A673 (cell line): Measurements from ENCODE around the gene UTY. TPM values are rescaled to one million over a fixed set of nuclear protein-coding genes. Genes with fewer than 3 reads are reported as not detected.

Experiments
- BruUV-seq: library from RNA; stranded (reverse); fragments of 400-500 nt; replicated peaks from 2 replicates; lab custom pipeline; 2021; lab: Mats Ljungman, UMichigan
- CTCF ChIA-PET: fragments of 300-600 bp; sonication (Branson Sonifier 250); formaldehyde crosslinking; loops from one replicate; lab custom pipeline; 2022; ENCODE audit warnings: antibody characterized with exemption; lab: Charles Lee
- POLR2A ChIA-PET: fragments of 300-600 bp; sonication (Branson Sonifier 250); formaldehyde crosslinking; loops from one replicate; lab custom pipeline; 2022; ENCODE audit warnings: antibody characterized with exemption; ENCODE audit not compliant: low non-redundant PET; lab: Charles Lee
- DNase-seq: peaks from one replicate; pipeline ENCODE4 v3.0.0-alpha.2; 2015; ENCODE audit warnings: low spot score
- H3K27ac ChIP-seq: fragments of 200-600 bp; sonication (generic); 2 replicates; pipeline ENCODE4 v1.5.1; 2016; ENCODE audit warnings: mixed run types, low read depth, mild to moderate bottlenecking, mixed read lengths, antibody characterized with exemption, low read length; ENCODE audit not compliant: poor library complexity, severe bottlenecking
- H3K27me3 ChIP-seq: fragments of 200-600 bp; sonication (generic); replicated peaks from 2 replicates; pipeline ENCODE4 v1.6.1; 2017; ENCODE audit warnings: mixed run types, low read depth, mild to moderate bottlenecking, mixed read lengths, antibody characterized with exemption, low read length; ENCODE audit not compliant: insufficient read depth, poor library complexity
- H3K36me3 ChIP-seq: fragments of 200-600 bp; sonication (generic); 2 replicates; pipeline ENCODE4 v1.6.1; 2016; ENCODE audit warnings: mixed run types, mild to moderate bottlenecking, mixed read lengths, antibody characterized with exemption, low read length; ENCODE audit not compliant: insufficient read depth, poor library complexity, severe bottlenecking
- H3K4me1 ChIP-seq: fragments of 200-600 bp; sonication (generic); 2 replicates; pipeline ENCODE4 v1.6.1; 2017; ENCODE audit warnings: mixed run types, mild to moderate bottlenecking, mixed read lengths, antibody characterized with exemption, low read length; ENCODE audit not compliant: insufficient read depth, poor library complexity, severe bottlenecking
- H3K4me3 ChIP-seq: fragments of 200-600 bp; sonication (generic); 2 replicates; pipeline ENCODE4 v1.5.1; 2016; ENCODE audit warnings: low read depth, mixed run types, mild to moderate bottlenecking, mixed read lengths, low read length; ENCODE audit not compliant: poor library complexity, severe bottlenecking
- H3K9me3 ChIP-seq: fragments of 200-600 bp; sonication (generic); 2 replicates; pipeline ENCODE4 v1.6.1; 2016; ENCODE audit warnings: mixed run types, low read depth, mild to moderate bottlenecking, mixed read lengths, antibody characterized with exemption, low read length; ENCODE audit not compliant: poor library complexity, severe bottlenecking
- EZH2 ChIP-seq: fragments of 200-600 bp; sonication (generic); IDR thresholded peaks from 2 replicates; pipeline ENCODE4 v1.6.1; 2017; ENCODE audit warnings: borderline replicate concordance, low read depth, mild to moderate bottlenecking, mixed read lengths, antibody characterized with exemption, low read length; ENCODE audit not compliant: poor library complexity, severe bottlenecking
- intact Hi-C: fragments of 100-400 bp; cut with micrococcal nuclease; formaldehyde crosslinking; loops from one replicate; pipeline ENCODE4 v1.10.0; 2022; ENCODE audit not compliant: unreplicated experiment
- total RNA-seq: library from RNA; stranded (reverse); gene quantifications from 2 replicates; pipeline ENCODE4 v1.2.3, GENCODE V29; 2021
- TF ChIP-seq, protein P1 (sequence below): fragments of 300-800, 200-600 bp; sonication (generic); conservative IDR thresholded peaks from 2 replicates; pipeline ENCODE4 v1.5.1; 2017; ENCODE audit warnings: low read depth, mild to moderate bottlenecking, antibody characterized with exemption, low read length, moderate library complexity, mixed read lengths

Gene UTY
- total RNA-seq, 1 experiment from 2014 or later: not detected

DNA sequence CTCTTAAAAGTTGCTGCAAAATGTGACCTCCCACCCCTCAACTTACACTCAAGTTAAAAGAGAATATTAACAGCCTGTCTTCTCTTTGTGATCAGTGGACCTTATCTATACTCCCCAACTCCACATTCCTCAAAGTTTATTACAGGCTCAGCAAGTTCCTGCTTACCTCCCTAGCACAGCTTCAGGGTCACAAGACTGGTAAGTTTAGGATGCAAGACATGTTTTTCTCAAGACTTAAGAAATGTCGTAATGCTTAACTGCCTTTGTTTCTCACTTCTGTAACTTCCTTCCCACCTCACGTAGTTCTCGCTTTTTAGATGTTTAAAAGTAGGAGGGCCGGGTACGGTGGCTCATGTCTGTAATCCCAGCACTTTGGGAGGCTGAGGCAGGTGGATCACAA, 132.7 kb downstream of the UTY start:
- Histone ChIP-seq H3K36me3 (no peaks in the 10 kb centered on the region), H3K27ac (no peak overlapping the region), H3K27me3 (no peaks in the 10 kb centered on the region), H3K4me1 (no peaks in the 10 kb centered on the region), H3K9me3 (no peaks in the 10 kb centered on the region), H3K4me3 (no peak overlapping the region)
- no peak for DNase-seq
- ChIA-PET POLR2A (no interaction called here), CTCF (no interaction called here)
- TF ChIP-seq, protein P1, sequence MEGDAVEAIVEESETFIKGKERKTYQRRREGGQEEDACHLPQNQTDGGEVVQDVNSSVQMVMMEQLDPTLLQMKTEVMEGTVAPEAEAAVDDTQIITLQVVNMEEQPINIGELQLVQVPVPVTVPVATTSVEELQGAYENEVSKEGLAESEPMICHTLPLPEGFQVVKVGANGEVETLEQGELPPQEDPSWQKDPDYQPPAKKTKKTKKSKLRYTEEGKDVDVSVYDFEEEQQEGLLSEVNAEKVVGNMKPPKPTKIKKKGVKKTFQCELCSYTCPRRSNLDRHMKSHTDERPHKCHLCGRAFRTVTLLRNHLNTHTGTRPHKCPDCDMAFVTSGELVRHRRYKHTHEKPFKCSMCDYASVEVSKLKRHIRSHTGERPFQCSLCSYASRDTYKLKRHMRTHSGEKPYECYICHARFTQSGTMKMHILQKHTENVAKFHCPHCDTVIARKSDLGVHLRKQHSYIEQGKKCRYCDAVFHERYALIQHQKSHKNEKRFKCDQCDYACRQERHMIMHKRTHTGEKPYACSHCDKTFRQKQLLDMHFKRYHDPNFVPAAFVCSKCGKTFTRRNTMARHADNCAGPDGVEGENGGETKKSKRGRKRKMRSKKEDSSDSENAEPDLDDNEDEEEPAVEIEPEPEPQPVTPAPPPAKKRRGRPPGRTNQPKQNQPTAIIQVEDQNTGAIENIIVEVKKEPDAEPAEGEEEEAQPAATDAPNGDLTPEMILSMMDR: no peak
- TF ChIP-seq EZH2: no peak
- no TSS peak for BruUV-seq
- intact Hi-C loops: no loop called here

GRCh38 chrY:13345549-13345948, 134.3 kb downstream of the UTY start:
- Histone ChIP-seq H3K4me3 (no peak overlapping the region), H3K4me1 (no peaks in the 10 kb centered on the region), H3K36me3 (no peaks in the 10 kb centered on the region), H3K27me3 (no peaks in the 10 kb centered on the region), H3K27ac (no peak overlapping the region), H3K9me3 (no peaks in the 10 kb centered on the region)
- CTCF ChIA-PET: no interaction called here
- POLR2A ChIA-PET: no interaction called here
- no peak for TF ChIP-seq EZH2
- TF ChIP-seq, protein P1: no peak
- no peak for DNase-seq
- intact Hi-C loops: no loop called here
- no TSS peak for BruUV-seq

DNA sequence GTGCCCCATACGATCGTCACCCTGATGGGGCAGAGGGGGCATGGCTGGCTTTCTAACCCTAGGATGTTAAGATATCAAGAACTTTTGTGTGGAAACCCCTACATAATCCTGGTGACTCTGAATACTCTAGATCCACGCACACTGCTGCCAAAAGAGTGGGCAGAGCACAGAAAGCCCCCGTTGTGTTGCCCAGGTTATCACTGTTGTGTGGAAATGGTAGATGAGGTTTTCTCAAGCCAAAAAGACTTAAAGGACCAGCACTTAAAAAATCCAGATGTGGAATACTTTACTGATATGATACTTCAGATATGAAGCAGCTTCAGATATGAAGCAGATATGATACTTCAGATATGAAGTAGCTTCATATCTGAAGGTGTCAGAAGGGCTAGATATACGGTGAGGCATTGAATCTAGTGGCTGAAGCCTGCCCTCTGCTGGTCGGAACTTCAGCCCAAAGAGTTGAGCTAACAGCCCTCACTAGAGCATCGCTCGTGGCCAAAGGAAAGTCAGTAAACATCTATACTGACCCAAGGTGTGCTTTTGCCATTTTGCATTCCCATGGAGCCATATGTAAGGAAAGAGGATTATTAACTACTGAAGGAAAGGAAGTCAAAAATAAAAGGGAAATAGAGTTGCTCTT, 136.4 kb downstream of the UTY start:
- H3K9me3 ChIP-seq: no peaks in the 10 kb centered on the region
- intact Hi-C loops: no loop called here
- POLR2A ChIA-PET: no interaction called here
- CTCF ChIA-PET: no interaction called here
- TF ChIP-seq EZH2: no peak
- TF ChIP-seq, protein P1: no peak
- no TSS peak for BruUV-seq
- H3K4me1 ChIP-seq: no peaks in the 10 kb centered on the region
- no peak overlapping the region for H3K4me3 ChIP-seq
- H3K36me3 ChIP-seq: no peaks in the 10 kb centered on the region
- no peak for DNase-seq
- no peaks in the 10 kb centered on the region for H3K27me3 ChIP-seq
- H3K27ac ChIP-seq: no peak overlapping the region
